22Rv1 (cell line): Measurements from ENCODE around the gene GATA2.

ENCODE experiments used
- CTCF ChIP-seq: fragments of 450-650 bp; IDR thresholded peaks from 2 replicates; pipeline ENCODE4 v1.5.1; 2017; ENCODE audit warnings: mild to moderate bottlenecking
- ZFX ChIP-seq: fragments of 450-650 bp; IDR thresholded peaks from 2 replicates; pipeline ENCODE4 v1.6.1; 2017; ENCODE audit warnings: antibody characterized with exemption, borderline replicate concordance

GRCh38 chr3:128471720-128472119 is 21.3 kb downstream of the GATA2 start:
- TF ChIP-seq CTCF (no peak), ZFX (no peak)
